Measurements from ENCODE around the gene SOX15. TPM values are rescaled to one million over a fixed set of nuclear protein-coding genes. Genes with fewer than 3 reads are reported as not detected.
A peak's percentile ranks its signal among the peaks of the same experiment; 100 is the strongest.

Gene SOX15
- total and polyA plus RNA-seq, 2 of the 13 experiments (the other 11 are each of a cell fraction or from before 2014, with no cell fraction given) = 0.07 to 0.18 TPM

GRCh38 chr17:7626956-7627249, 37.0 kb upstream of the SOX15 start:
- H3K79me2 ChIP-seq (ENCODE audit: insufficient read depth, low read length) = peaks cover 15% of the 10 kb centered on the region
- H3K9ac ChIP-seq (ENCODE audit: insufficient read depth, low read depth, low read length) = peak overlapping the region; percentile 92
- TSS peak; percentile 90 for BruUV-seq (replicated peaks)
- 10% methylated on average over 6 of the region's 6 CpGs for WGBS (ENCODE audit: low lambda C conversion rate)
- no peak for ATAC-seq
- ChIA-PET POLR2A (interaction anchor here (1.0 to 3.2 kb wide), 13 partner anchors 9 to 368 kb away, joined by 3 to 63 read pairs (median 8); partner anchors contain the start of genes ATP1B2, FXR2, MPDU1 and TP53), CTCF (ENCODE audit: low intra/inter-chr PET ratio, low total read pairs) (no interaction called here)
- H3K4me2 ChIP-seq (ENCODE audit: low read depth, low read length) = peak overlapping the region; percentile 90
- H3K4me1 ChIP-seq (ENCODE audit: insufficient read depth, low read length) = peaks cover 67% of the 10 kb centered on the region
- no peaks in the 10 kb centered on the region for H3K9me3 ChIP-seq (ENCODE audit: low read length)
- H3K4me3 ChIP-seq (replicated peaks in 1 of 3; ENCODE audit: insufficient read depth in 1 of 3, low read depth in 2 of 3, low read length in 3 of 3) = peak overlapping the region; percentile 82 to 92 (median 89)
- peak overlapping the region; percentile 96 for H3K27ac ChIP-seq (ENCODE audit: extremely low read length, insufficient read depth, low read length)
- DNase-seq (ENCODE audit: low spot score) = no peak
- H3K36me3 ChIP-seq (replicated peaks in 1 of 2; ENCODE audit: control insufficient read depth in 1 of 2, insufficient read depth in 2 of 2, low read length in 2 of 2) = no peaks in the 10 kb centered on the region
- no peaks in the 10 kb centered on the region; a peak in 1 of 5 replicates for H3K27me3 ChIP-seq (ENCODE audit: control insufficient read depth in 1 of 2, insufficient read depth in 2 of 2, low read length in 2 of 2)
- in situ Hi-C loops (cut with HindIII; ENCODE audit: extremely low pct_ligation_motif_present, low pct_unique_long_range_greater_than_20kb) (no loop called here), intact Hi-C loops (cut with micrococcal nuclease; ENCODE audit: unreplicated experiment) (no loop called here)
- no peaks in the 10 kb centered on the region for H4K20me1 ChIP-seq (ENCODE audit: insufficient read depth, low read length)
- FAIRE-seq = no peak
- 0 out of 2 replicates have a peak, but pooled peaks have one; percentile 3 for TF ChIP-seq ARNT2 (CRISPR knock-in tag; IDR thresholded peaks at IDR 0.05; ENCODE audit: low read depth)
- TF ChIP-seq HMGXB4 (CRISPR knock-in tag; IDR thresholded peaks at IDR 0.05; ENCODE audit: borderline replicate concordance in 1 of 2, low read depth in 1 of 2) = no peak
- no peak overlapping the region for H2AFZ ChIP-seq (ENCODE audit: low read length)

DNA sequence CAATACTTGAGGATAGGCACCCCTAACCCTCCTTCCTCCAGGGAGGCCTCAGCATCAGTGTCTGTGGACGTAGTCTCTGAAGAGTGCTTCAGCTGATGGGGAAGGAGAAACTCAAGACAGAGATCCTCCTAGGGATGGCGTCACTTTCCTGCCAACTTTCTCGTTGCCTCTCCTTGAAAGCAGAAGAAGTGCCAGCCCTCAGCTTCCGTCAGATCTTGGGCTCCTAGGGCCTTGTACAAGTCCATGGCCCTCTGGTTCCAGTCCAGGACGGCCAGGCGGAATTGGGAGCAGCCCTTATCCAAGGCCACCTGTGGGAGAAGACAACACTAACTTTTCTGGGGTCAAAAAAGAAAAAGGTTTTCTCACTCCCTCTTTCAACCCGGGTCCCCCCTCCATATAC, 36.4 kb upstream of the SOX15 start:
- CTCF ChIA-PET (ENCODE audit: low intra/inter-chr PET ratio, low total read pairs) = no interaction called here
- H4K20me1 ChIP-seq (ENCODE audit: insufficient read depth, low read length) = no peaks in the 10 kb centered on the region
- POLR2A ChIA-PET = interaction anchor here (1.9 to 3.2 kb wide), 9 partner anchors 9 to 61 kb away, joined by 4 to 63 read pairs (median 16); partner anchors contain the start of genes ATP1B2, FXR2, MPDU1 and TP53
- ATAC-seq (no peak), DNase-seq (ENCODE audit: low spot score) (no peak), FAIRE-seq (no peak)
- intact Hi-C loops (cut with micrococcal nuclease; ENCODE audit: unreplicated experiment) (no loop called here), in situ Hi-C loops (cut with HindIII; ENCODE audit: extremely low pct_ligation_motif_present, low pct_unique_long_range_greater_than_20kb) (no loop called here)
- H3K9ac ChIP-seq (ENCODE audit: insufficient read depth, low read depth, low read length) = peak overlapping the region; percentile 92
- H3K4me1 ChIP-seq (ENCODE audit: insufficient read depth, low read length) = peaks cover 61% of the 10 kb centered on the region
- H3K4me2 ChIP-seq (ENCODE audit: low read depth, low read length) = peak overlapping the region; percentile 90
- TF ChIP-seq ZMAT3 (CRISPR knock-in tag; conservative IDR thresholded peaks at IDR 0.05) (no peak), ZNF326 (CRISPR knock-in tag; IDR thresholded peaks at IDR 0.05; ENCODE audit: borderline replicate concordance) (no peak), HIVEP1 (CRISPR knock-in tag; IDR thresholded peaks at IDR 0.05) (no peak)
- H2AFZ ChIP-seq (ENCODE audit: low read length) = no peak overlapping the region
- BruUV-seq (replicated peaks) = no TSS peak
- H3K36me3 ChIP-seq (replicated peaks in 1 of 2; ENCODE audit: control insufficient read depth in 1 of 2, insufficient read depth in 2 of 2, low read length in 2 of 2) = no peaks in the 10 kb centered on the region
- peaks cover 15% of the 10 kb centered on the region for H3K79me2 ChIP-seq (ENCODE audit: insufficient read depth, low read length)
- no peaks in the 10 kb centered on the region for H3K9me3 ChIP-seq (ENCODE audit: low read length)
- H3K27me3 ChIP-seq (ENCODE audit: control insufficient read depth in 1 of 2, insufficient read depth in 2 of 2, low read length in 2 of 2) = no peaks in the 10 kb centered on the region; a peak in 1 of 5 replicates
- peak overlapping the region; percentile 96 for H3K27ac ChIP-seq (ENCODE audit: extremely low read length, insufficient read depth, low read length)
- WGBS (ENCODE audit: low lambda C conversion rate) = 85% methylated on average over 7 of the region's 7 CpGs
- H3K4me3 ChIP-seq (replicated peaks in 1 of 3; ENCODE audit: insufficient read depth in 1 of 3, low read depth in 2 of 3, low read length in 3 of 3) = peak overlapping the region; percentile 82 to 92 (median 89)

Measured in HepG2 (cell line).